Colonic mucosa (tissue), 4 donors: ENCODE measurements around the gene TCF12. TPM values are rescaled to one million over a fixed set of nuclear protein-coding genes. Genes with fewer than 3 reads are reported as not detected.

Experiments used
- DNase-seq: peaks from one replicate; pipeline ENCODE4 v3.0.0-alpha.2; 2020
- H3K27ac ChIP-seq: fragments of 200-600 bp; one replicate; pipeline ENCODE4 v1.8.0; 2021
- H3K27me3 ChIP-seq: fragments of 200-600 bp; one replicate; pipeline ENCODE4 v1.8.0; 2021
- H3K36me3 ChIP-seq: fragments of 200-600 bp; one replicate; pipeline ENCODE4 v1.8.0; 2021
- H3K4me1 ChIP-seq: fragments of 200-600 bp; one replicate; pipeline ENCODE4 v1.8.0; 2021; ENCODE audit warnings: mild to moderate bottlenecking
- H3K4me3 ChIP-seq: fragments of 200-600 bp; one replicate; pipeline ENCODE4 v1.8.0; 2021
- H3K9ac ChIP-seq, 2 donors: one replicate each; pipeline ENCODE4 v1.7.0; 2013; ENCODE audit warnings: control low read depth in 2 of 2, low read depth in 2 of 2, low read length in 2 of 2
- H3K9me3 ChIP-seq: fragments of 200-600 bp; one replicate; pipeline ENCODE4 v1.8.0; 2021
- intact Hi-C: fragments of 100-400 bp; cut with DNase I; formaldehyde crosslinking; loops from one replicate; pipeline ENCODE4 v1.14.1; 2022
- total RNA-seq, 2 donors: library from RNA; stranded (reverse); fragmentation: NEBNext Ultra II Directional in 1 of 2; extraction: Animal tissue kit (Norgen Biotek cat#: 25700) in 1 of 2; gene quantifications; one replicate each; pipeline ENCODE4 v1.2.1, GENCODE V29; 2021
- TF ChIP-seq, protein P1 (sequence below): fragments of 200-600 bp; IDR thresholded peaks from one replicate; pipeline ENCODE4 v1.8.0; 2022; ENCODE audit warnings: antibody characterized with exemption, mild to moderate bottlenecking
- donor health status: healthy.
- donor health status: DM: no; HTN: no; CAD: no.
- donor health status: DM: no; HTN: no; CAD: no.

TCF12 gene
- total RNA-seq, 2 donors from 2014 or later, result 68.7 to 76.3 TPM

DNA sequence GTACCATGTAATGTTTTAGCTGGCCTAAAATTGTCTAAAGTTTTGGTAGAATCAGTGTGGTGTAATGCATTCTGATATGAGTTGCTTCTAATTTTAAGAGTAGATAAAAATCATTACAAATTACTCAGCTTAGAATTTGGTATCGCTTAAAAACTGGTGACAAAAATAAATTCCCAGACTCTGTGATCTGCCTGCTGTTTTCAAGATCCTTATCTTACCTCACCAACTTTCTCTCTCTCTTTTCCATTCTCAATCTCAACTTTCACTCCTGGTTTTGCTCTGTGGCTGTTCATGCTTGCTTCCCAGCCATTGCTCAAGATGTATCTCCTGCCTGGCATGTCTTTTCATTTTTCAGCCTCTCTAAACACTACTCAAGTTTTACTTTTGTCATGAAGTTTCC lies 45.7 kb downstream of the TCF12 start:
- H3K9ac ChIP-seq, result no peak overlapping the region
- H3K36me3 ChIP-seq, result no peaks in the 10 kb centered on the region
- TF ChIP-seq, protein P1, sequence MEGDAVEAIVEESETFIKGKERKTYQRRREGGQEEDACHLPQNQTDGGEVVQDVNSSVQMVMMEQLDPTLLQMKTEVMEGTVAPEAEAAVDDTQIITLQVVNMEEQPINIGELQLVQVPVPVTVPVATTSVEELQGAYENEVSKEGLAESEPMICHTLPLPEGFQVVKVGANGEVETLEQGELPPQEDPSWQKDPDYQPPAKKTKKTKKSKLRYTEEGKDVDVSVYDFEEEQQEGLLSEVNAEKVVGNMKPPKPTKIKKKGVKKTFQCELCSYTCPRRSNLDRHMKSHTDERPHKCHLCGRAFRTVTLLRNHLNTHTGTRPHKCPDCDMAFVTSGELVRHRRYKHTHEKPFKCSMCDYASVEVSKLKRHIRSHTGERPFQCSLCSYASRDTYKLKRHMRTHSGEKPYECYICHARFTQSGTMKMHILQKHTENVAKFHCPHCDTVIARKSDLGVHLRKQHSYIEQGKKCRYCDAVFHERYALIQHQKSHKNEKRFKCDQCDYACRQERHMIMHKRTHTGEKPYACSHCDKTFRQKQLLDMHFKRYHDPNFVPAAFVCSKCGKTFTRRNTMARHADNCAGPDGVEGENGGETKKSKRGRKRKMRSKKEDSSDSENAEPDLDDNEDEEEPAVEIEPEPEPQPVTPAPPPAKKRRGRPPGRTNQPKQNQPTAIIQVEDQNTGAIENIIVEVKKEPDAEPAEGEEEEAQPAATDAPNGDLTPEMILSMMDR, result no peak
- H3K27ac ChIP-seq, result no peak overlapping the region
- H3K4me3 ChIP-seq, result no peak overlapping the region
- H3K4me1 ChIP-seq, result no peaks in the 10 kb centered on the region
- intact Hi-C loops, result no loop called here
- H3K9me3 ChIP-seq, result no peaks in the 10 kb centered on the region
- H3K27me3 ChIP-seq, result no peaks in the 10 kb centered on the region
- no peak for DNase-seq

DNA sequence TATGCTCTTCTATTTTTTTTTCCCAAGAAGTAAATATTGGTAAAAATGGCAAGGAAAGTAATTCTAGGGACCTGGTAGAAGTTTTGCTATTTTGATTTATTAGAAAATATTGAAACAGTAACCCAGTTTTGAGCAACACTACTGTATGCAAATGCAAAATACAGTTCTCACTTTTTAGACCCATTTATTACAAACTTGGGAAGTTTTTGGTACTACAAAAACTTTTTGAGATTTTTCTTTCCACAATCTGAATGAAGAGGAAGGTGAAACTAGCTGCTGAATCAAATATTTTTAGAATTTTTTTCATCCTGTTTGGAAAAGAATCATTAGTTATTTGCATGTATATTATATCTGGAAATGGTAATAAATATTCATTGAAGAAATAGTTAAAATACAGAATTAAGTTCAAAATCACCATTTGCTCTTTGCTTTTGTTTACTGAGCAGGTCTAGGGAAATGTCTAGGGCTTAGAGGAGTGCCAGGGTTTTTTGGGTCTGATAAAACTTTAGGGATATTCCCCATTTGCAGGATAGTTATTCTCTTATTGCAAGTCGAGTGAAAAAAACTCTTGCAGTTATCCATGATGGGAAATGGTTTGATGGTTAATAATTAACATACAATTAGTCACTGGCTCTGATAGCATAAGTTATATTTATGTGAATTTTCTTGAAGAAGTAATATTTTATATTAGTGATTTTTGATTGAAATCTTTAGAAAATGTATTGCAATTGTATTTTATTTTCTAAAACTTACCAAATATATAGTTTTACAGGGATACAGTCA lies 47.0 kb downstream of the TCF12 start:
- Histone ChIP-seq H3K4me1 (no peaks in the 10 kb centered on the region), H3K27me3 (no peaks in the 10 kb centered on the region), H3K9me3 (no peaks in the 10 kb centered on the region), H3K4me3 (no peak overlapping the region), H3K36me3 (no peaks in the 10 kb centered on the region), H3K9ac (no peak overlapping the region), H3K27ac (no peak overlapping the region)
- TF ChIP-seq, protein P1, result no peak
- intact Hi-C loops, result no loop called here
- DNase-seq, result no peak

GRCh38 chr15:56967336-56967735 lies 48.9 kb downstream of the TCF12 start:
- intact Hi-C loops, result no loop called here
- H3K9me3 ChIP-seq, result no peaks in the 10 kb centered on the region
- no peaks in the 10 kb centered on the region for H3K36me3 ChIP-seq
- TF ChIP-seq, protein P1, result no peak
- DNase-seq, result no peak
- no peak overlapping the region for H3K27ac ChIP-seq
- H3K4me3 ChIP-seq, result no peak overlapping the region
- peaks cover 4% of the 10 kb centered on the region for H3K4me1 ChIP-seq
- H3K27me3 ChIP-seq, result no peaks in the 10 kb centered on the region
- no peak overlapping the region for H3K9ac ChIP-seq

- Histone ChIP-seq H3K27ac (no peak overlapping the region), H3K4me3 (no peak overlapping the region), H3K4me1 (peaks cover 6% of the 10 kb centered on the region), H3K36me3 (no peaks in the 10 kb centered on the region), H3K9ac (no peak overlapping the region), H3K9me3 (no peaks in the 10 kb centered on the region), H3K27me3 (no peaks in the 10 kb centered on the region)
- TF ChIP-seq, protein P1, result no peak
- no peak for DNase-seq
- intact Hi-C loops, result no loop called here
Measured at GRCh38 chr15:56968256-56968655, 49.8 kb downstream of the TCF12 start.

GRCh38 chr15:56968821-56969220 lies 50.4 kb downstream of the TCF12 start:
- Histone ChIP-seq H3K9ac (no peak overlapping the region), H3K4me3 (no peak overlapping the region), H3K27ac (no peak overlapping the region), H3K36me3 (no peaks in the 10 kb centered on the region), H3K4me1 (peaks cover 6% of the 10 kb centered on the region), H3K9me3 (no peaks in the 10 kb centered on the region), H3K27me3 (no peaks in the 10 kb centered on the region)
- TF ChIP-seq, protein P1, result no peak
- no peak for DNase-seq
- intact Hi-C loops, result no loop called here
